Heart left ventricle (tissue), 16 donors: ENCODE results near the gene NUDT8. TPM values are rescaled to one million over a fixed set of nuclear protein-coding genes. Genes with fewer than 3 reads are reported as not detected.

Source experiments
- ATAC-seq, 4 donors: fragments of 200-7000 bp; cut with Tn5 transposase; one replicate each; pipeline ENCODE4 v1.9.1; 2020 to 2022; ENCODE audit warnings: moderate library complexity in 4 of 4, mild to moderate bottlenecking in 3 of 4, moderate number of reproducible peaks in 1 of 4
- DNase-seq, 5 donors: peaks; one replicate each; pipeline ENCODE4 v3.0.0-alpha.2; 2020
- H3K27ac ChIP-seq, 12 donors: fragments of 200-600 bp; sonication (generic) in 4 of 12; one replicate each; pipeline versions ENCODE4 v1.5.0 to v1.8.0; 2016 to 2022; ENCODE audit warnings: mild to moderate bottlenecking in 2 of 12
- H3K27me3 ChIP-seq, 9 donors: fragments of 200-600 bp; sonication (generic) in 2 of 9; one replicate each; pipeline versions ENCODE4 v1.5.1 to v1.8.0; 2016 to 2022; ENCODE audit warnings: mild to moderate bottlenecking in 3 of 9
- H3K36me3 ChIP-seq, 9 donors: fragments of 200-600 bp; sonication (generic) in 2 of 9; one replicate each; pipeline versions ENCODE4 v1.5.0 to v1.8.0; 2018 to 2022; ENCODE audit warnings: mild to moderate bottlenecking in 2 of 9
- H3K4me1 ChIP-seq, 12 donors: fragments of 200-600 bp; sonication (generic) in 4 of 12; one replicate each; pipeline versions ENCODE4 v1.5.0 to v1.8.0; 2016 to 2022; ENCODE audit warnings: mild to moderate bottlenecking in 3 of 12
- H3K4me3 ChIP-seq, 12 donors: fragments of 200-600 bp; sonication (generic) in 4 of 12; one replicate each; pipeline versions ENCODE4 v1.5.0 to v1.8.0; 2017 to 2022; ENCODE audit warnings: mild to moderate bottlenecking in 9 of 12, moderate library complexity in 4 of 12
- H3K9me3 ChIP-seq, 12 donors: fragments of 200-600 bp; sonication (generic) in 4 of 12; one replicate each; pipeline versions ENCODE4 v1.5.0 to v1.8.0; 2016 to 2022; ENCODE audit warnings: mild to moderate bottlenecking in 1 of 12
- POLR2A ChIP-seq, 2 donors: fragments of 450-650 bp; IDR thresholded peaks; one replicate each; pipeline ENCODE4 v1.6.1; 2017; ENCODE audit warnings: antibody characterized with exemption in 2 of 2, mild to moderate bottlenecking in 2 of 2, moderate library complexity in 2 of 2
- WGBS, 4 donors: extraction: QIAGEN DNeasy Blood & Tissue Kit in 2 of 4; methylation state at CpG; one replicate each; pipeline versions ENCODE4 v1.1.5 to v1.1.7; 2013 to 2018; 5-methylcytosine and 5-hydroxymethylcytosine counted together
- intact Hi-C, 10 donors: fragments of 100-400 bp; cut with DNase I; formaldehyde crosslinking; loops; one replicate each; pipeline versions ENCODE4 v1.11.1 to v1.14.2; 2022
- long read RNA-seq, 3 donors: library from polyadenylated mRNA; unstranded; transcript quantifications; one replicate each; pipeline ENCODE4 v2.0.0, GENCODE V29; 2020 to 2021
- polyA plus RNA-seq, 2 donors: library from polyadenylated mRNA; stranded (reverse); fragments of 200-250 nt; gene quantifications; one replicate each; pipeline ENCODE4 v1.2.3, GENCODE V29; 2013
- total RNA-seq, 9 donors: library from RNA; depleted of rRNA in 2 of 9; stranded (reverse); fragments of >200 nt in 2 of 9; fragmentation: NEBNext Ultra II Directional in 3 of 9; extraction: Animal tissue kit (Norgen Biotek cat#: 25700) in 3 of 9; gene quantifications; one replicate each; pipeline versions ENCODE4 v1.1.0 to v1.2.4, GENCODE V29; 2016 to 2023
- TF ChIP-seq, protein P1 (sequence below), 12 donors: fragments of 200-600 bp; sonication (generic) in 4 of 12; IDR thresholded peaks; one replicate each; pipeline versions ENCODE4 v1.5.0 to v1.8.0; 2018 to 2022; ENCODE audit warnings: antibody characterized with exemption in 12 of 12, mild to moderate bottlenecking in 5 of 12
- donor health status: ischemic (EF 13 %, LVEDD 7.1; RV severe dilation, severe dysfunction).
- donor health status: healthy with polysubstance abuse.
- donor health status: DM: no; HTN: yes; CAD: no.
- donor health status: DM: no; HTN: no; CAD: no.
- donor health status: ischemic (EF 25% LVEDD 6.9; RV normal size, moderate dysfunction).
- donor health status: ischemic (EF 25% LVEDD 5.7; RV mildly dilated, moderate dysfunction).
- donor health status: healthy.
- donor health status: DM: yes; HTN: yes; CAD: no.
- donor health status: ischemic (EF 35%, LVEDD 5.7; RV mildly dilated, moderate dysfunction).
- donor health status: nonischemic (EF 11% LVEDD 7.7; RV severe dilation, severe dysfunction).
- donor health status: DM: yes; HTN: yes; CAD: no.
- donor health status: PGD.
- donor health status: ischemic (EF 29% LVEDD 5.4; RV normal size, mild dysfunction).
- donor health status: nonischemic (EF 23%, LVEDD 6.1; RV moderate dilation, normal function).

Gene NUDT8, protein sequence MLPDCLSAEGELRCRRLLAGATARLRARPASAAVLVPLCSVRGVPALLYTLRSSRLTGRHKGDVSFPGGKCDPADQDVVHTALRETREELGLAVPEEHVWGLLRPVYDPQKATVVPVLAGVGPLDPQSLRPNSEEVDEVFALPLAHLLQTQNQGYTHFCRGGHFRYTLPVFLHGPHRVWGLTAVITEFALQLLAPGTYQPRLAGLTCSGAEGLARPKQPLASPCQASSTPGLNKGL
- total RNA-seq (10 to 100 TPM; 35.6 to 85.1 (median 49.3) TPM), polyA plus RNA-seq (100 to 1,000 TPM in 1 of 2 donors, 10 to 100 TPM in 1; 29.1 to 110 TPM)
- long read RNA-seq, donor 1, transcript NUDT8-201 (3 exons, 809 nt), result minor isoform, 10 of 56 reads
- long read RNA-seq, donor 1, transcript NUDT8-202 (4 exons, 728 nt), result major isoform, 34 of 56 reads
- long read RNA-seq, donor 1, partial matches to known transcripts, result 11 of 56 reads
- long read RNA-seq, donor 1, other reads (novel, unspliced or antisense), result 1 of 56 reads
- long read RNA-seq, donor 2, transcript NUDT8-202 (4 exons, 728 nt), result major isoform, 7 of 20 reads
- long read RNA-seq, donor 2, partial matches to known transcripts, result 8 of 20 reads
- long read RNA-seq, donor 2, other reads (novel, unspliced or antisense), result 0 of 20 reads
- long read RNA-seq, donor 3, transcript NUDT8-202 (4 exons, 728 nt), result major isoform, 15 of 24 reads
- long read RNA-seq, donor 3, partial matches to known transcripts, result 1 of 24 reads
- long read RNA-seq, donor 3, other reads (novel, unspliced or antisense), result 4 of 24 reads

DNA sequence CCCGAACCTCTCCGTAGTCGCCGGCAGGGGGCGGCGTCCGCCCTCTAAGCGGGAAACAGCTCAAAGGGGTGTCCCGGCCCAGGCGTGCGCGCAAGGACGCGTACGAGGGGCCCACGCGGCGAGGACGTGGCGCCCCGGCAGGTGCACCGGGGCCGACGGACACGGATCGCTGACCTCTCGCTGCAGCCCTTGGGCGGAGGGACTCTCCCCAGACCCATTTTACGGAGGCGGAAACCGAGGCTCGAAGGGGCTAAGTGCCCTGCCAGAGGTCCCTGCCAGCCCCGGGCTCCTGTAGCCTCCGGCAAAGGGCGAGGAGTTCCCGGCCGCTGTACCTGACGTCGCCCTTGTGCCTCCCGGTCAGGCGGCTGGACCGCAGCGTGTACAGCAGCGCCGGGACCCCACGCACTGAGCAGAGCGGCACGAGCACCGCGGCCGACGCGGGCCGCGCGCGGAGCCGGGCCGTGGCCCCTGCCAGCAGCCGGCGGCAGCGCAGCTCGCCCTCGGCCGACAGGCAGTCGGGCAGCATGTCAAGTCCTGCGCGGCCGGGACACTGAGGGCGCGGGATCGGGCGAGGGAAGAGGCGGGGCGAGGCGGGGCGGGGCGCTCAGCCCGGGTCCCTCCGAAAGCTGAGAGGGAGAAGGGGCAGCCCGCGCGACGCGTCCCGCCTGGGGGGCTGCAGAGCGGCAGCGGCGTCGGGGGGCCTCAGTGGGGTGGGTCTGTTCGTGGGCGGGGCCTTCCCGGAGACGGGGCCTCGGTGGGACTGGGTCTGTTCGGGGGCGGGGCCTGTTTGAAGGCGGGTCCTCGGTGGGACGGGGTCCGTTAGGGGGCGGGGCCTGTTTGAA lies at the start of gene NUDT8:
TSS of gene NUDT8 (minus strand) at position 552 of the 842 bp plus-strand sequence. CDS start at position 526, 26 bp downstream.
- intact Hi-C loops, result loop anchor here in 2 of 10 donors (1.0 to 10.0 kb wide), 4 partner anchors 29 to 175 kb away; partner anchors contain the start of gene GSTP1 (in 1 of the 2)
- no peaks in the 10 kb centered on the region for H3K36me3 ChIP-seq
- DNase-seq (peak; percentile 79 to 93 (median 87)), ATAC-seq (peak; percentile 29 to 75 (median 57))
- peak within 1 kb of the TSS; percentile 51 to 82 (median 66) for H3K4me3 ChIP-seq
- H3K9me3 ChIP-seq, result no peaks in the 10 kb centered on the region
- peaks cover 0 to 32% (median 14%) of the 10 kb centered on the region in 12 donors for H3K4me1 ChIP-seq
- H3K27me3 ChIP-seq, result no peaks in the 10 kb centered on the region
- 0 to 1% (median 0%) methylated on average over 10 to 102 of the region's 102 CpGs for WGBS, 4 donors
- H3K27ac ChIP-seq, result peak within 1 kb of the TSS; percentile 58 to 98 (median 92)
- TF ChIP-seq POLR2A (IDR thresholded peaks at IDR 0.05), result peak in 1 of 2 donors; percentile 70
- TF ChIP-seq, protein P1, sequence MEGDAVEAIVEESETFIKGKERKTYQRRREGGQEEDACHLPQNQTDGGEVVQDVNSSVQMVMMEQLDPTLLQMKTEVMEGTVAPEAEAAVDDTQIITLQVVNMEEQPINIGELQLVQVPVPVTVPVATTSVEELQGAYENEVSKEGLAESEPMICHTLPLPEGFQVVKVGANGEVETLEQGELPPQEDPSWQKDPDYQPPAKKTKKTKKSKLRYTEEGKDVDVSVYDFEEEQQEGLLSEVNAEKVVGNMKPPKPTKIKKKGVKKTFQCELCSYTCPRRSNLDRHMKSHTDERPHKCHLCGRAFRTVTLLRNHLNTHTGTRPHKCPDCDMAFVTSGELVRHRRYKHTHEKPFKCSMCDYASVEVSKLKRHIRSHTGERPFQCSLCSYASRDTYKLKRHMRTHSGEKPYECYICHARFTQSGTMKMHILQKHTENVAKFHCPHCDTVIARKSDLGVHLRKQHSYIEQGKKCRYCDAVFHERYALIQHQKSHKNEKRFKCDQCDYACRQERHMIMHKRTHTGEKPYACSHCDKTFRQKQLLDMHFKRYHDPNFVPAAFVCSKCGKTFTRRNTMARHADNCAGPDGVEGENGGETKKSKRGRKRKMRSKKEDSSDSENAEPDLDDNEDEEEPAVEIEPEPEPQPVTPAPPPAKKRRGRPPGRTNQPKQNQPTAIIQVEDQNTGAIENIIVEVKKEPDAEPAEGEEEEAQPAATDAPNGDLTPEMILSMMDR (IDR thresholded peaks at IDR 0.05), result peak; percentile 79 to 96 (median 88)

GRCh38 chr11:67675058-67675747 lies 45.5 kb upstream of the NUDT8 start:
- Histone ChIP-seq H3K9me3 (peaks cover 0 to 6% (median 0%) of the 10 kb centered on the region in 12 donors), H3K27ac (no peak overlapping the region), H3K4me3 (no peak overlapping the region), H3K4me1 (no peaks in the 10 kb centered on the region), H3K36me3 (no peaks in the 10 kb centered on the region), H3K27me3 (peaks cover 0 to 14% (median 0%) of the 10 kb centered on the region in 9 donors)
- TF ChIP-seq, protein P1 (IDR thresholded peaks at IDR 0.05), result no peak
- no peak for TF ChIP-seq POLR2A (IDR thresholded peaks at IDR 0.05)
- ATAC-seq (peak in 1 of 4 donors; percentile 22), DNase-seq (no peak)
- intact Hi-C loops, result no loop called here
- 87 to 90% (median 90%) methylated on average over 12 of the region's 12 CpGs for WGBS, 4 donors

- Histone ChIP-seq H3K36me3 (no peaks in the 10 kb centered on the region), H3K4me3 (no peak within 1 kb of the TSS), H3K27ac (no peak within 1 kb of the TSS), H3K27me3 (peaks cover 0 to 14% (median 0%) of the 10 kb centered on the region in 9 donors), H3K9me3 (peaks cover 0 to 6% (median 0%) of the 10 kb centered on the region in 12 donors), H3K4me1 (no peaks in the 10 kb centered on the region)
- DNase-seq, result no peak
- intact Hi-C loops, result no loop called here
- ATAC-seq, result no peak
- no peak for TF ChIP-seq POLR2A (IDR thresholded peaks at IDR 0.05)
- WGBS, 4 donors, result 82 to 90% (median 84%) methylated on average over 5 to 8 of the region's 8 CpGs
Measured at GRCh38 chr11:67674442-67674871, 44.7 kb upstream of the NUDT8 start, which contains the start of gene ALDH3B2. TSS of gene ALDH3B2 (minus strand) at chr11:67674623. CDS start at chr11:67666935, 7,688 bp downstream.
